ENCODE data around the gene C1orf159.

Gene C1orf159

DNA sequence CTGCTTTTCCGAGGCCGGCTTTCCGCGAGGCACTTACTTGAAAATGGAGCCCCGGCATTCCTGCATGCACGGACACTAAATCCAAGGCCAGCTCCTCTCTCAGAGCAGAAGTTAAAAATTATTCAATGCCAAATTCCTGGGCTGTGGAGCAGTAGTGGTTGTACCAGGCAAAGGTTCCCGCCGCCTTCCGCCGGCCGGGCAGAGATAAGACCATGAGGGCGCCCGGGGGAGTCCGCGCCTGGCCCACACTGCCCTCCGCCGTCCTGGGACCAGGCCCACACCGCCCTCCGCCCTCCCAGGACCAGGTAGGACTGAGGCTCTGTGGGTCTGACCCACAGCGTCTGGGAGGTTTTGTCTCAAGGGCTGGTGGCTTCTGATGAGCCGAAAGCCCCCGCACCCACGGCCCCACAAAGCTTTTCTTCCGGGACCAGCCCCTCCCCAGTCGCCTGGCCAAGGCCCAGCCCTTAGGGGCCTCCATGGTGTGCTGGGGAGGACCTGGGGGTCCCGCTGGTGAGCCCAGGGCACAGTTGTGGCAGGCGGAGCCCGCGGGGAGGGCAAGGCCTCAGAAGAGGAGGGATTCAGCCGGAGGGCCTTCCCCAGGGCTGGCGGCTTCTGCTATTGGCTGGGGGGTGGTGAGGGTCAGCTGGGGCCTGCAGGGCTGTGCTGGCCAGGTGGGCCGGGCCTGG, 12.7 kb upstream of the C1orf159 start:
- Histone ChIP-seq H3K4me2 (ENCODE audit: insufficient read depth, low read length) (no peak overlapping the region), H3K27ac (ENCODE audit: low read length) (no peak overlapping the region), H3K9ac (ENCODE audit: low read depth, low read length) (no peak overlapping the region), H3K36me3 (ENCODE audit: insufficient read depth, low read length) (no peaks in the 10 kb centered on the region), H3K4me1 (ENCODE audit: insufficient read depth, low read length) (no peaks in the 10 kb centered on the region), H3K79me2 (ENCODE audit: insufficient read depth, low read length) (no peaks in the 10 kb centered on the region), H3K27me3 (ENCODE audit: insufficient read depth, low read length, poor library complexity) (no peaks in the 10 kb centered on the region), H3K9me3 (ENCODE audit: insufficient read depth, low read length, severe bottlenecking) (no peaks in the 10 kb centered on the region), H3K4me3 (ENCODE audit: low read depth in 1 of 2, low read length in 2 of 2) (no peak overlapping the region), H2AFZ (ENCODE audit: low read depth, low read length) (no peak overlapping the region), H4K20me1 (ENCODE audit: insufficient read depth, low read length) (peaks cover 10% of the 10 kb centered on the region)
- no peak for ATAC-seq (ENCODE audit: insufficient read depth, low read depth)
- no peak for TF ChIP-seq EZH2 (IDR thresholded peaks at IDR 0.05; ENCODE audit: borderline replicate concordance, low read depth, low read length, severe bottlenecking)
- TF ChIP-seq, protein P1, sequence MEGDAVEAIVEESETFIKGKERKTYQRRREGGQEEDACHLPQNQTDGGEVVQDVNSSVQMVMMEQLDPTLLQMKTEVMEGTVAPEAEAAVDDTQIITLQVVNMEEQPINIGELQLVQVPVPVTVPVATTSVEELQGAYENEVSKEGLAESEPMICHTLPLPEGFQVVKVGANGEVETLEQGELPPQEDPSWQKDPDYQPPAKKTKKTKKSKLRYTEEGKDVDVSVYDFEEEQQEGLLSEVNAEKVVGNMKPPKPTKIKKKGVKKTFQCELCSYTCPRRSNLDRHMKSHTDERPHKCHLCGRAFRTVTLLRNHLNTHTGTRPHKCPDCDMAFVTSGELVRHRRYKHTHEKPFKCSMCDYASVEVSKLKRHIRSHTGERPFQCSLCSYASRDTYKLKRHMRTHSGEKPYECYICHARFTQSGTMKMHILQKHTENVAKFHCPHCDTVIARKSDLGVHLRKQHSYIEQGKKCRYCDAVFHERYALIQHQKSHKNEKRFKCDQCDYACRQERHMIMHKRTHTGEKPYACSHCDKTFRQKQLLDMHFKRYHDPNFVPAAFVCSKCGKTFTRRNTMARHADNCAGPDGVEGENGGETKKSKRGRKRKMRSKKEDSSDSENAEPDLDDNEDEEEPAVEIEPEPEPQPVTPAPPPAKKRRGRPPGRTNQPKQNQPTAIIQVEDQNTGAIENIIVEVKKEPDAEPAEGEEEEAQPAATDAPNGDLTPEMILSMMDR (IDR thresholded peaks at IDR 0.05; ENCODE audit: borderline replicate concordance, extremely low read depth, low read length, poor library complexity, severe bottlenecking) = no peak
- DNase-seq = no peak

DNA sequence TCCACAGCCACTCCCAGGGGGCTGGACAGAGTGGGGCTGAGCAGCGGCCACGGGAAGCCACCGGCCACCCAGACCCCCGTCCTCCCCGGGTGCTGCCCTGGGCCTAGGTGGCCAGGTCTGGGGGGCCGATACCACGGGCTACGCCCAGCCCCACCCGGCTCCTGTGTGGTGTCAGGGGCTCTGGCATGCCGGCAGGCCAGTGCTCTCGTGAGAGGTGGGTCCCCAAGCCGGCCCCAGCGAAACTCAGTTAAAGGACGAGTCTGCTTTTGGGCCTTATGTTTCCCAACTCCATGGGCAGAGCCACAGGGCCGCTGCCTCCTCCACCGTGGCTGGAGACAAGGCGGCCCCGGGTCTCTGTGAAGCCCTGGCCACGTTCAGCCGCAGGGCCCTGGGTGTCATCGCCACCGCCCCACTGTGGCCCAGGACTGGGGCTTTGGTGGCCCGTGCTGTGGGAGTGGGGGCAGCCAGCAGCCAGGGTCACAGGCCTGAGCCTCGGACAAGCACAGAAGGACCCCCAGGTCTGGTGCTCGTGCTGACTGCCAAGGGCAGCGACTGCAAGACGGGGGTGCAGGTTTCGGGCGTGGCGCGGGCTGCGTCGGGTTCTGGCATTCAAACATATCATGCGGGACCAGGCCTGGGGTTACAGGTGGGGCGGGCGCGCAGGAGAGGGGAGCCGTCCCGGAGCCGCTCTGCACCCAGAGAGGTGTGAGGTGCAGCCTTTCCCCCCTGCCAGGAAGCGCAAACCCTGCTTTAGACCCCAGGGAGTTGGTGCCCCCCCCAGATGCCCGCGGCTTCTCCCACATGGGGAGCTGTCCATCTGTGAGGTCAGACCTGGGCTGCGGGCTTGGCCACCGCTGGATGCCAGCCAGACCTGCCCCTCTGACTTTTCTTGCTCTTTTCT, 11.9 kb upstream of the C1orf159 start:
- no peak overlapping the region for H2AFZ ChIP-seq (ENCODE audit: low read depth, low read length)
- H3K27me3 ChIP-seq (ENCODE audit: insufficient read depth, low read length, poor library complexity) = no peaks in the 10 kb centered on the region
- TF ChIP-seq EZH2 (IDR thresholded peaks at IDR 0.05; ENCODE audit: borderline replicate concordance, low read depth, low read length, severe bottlenecking) = no peak
- TF ChIP-seq, protein P1 (IDR thresholded peaks at IDR 0.05; ENCODE audit: borderline replicate concordance, extremely low read depth, low read length, poor library complexity, severe bottlenecking) = no peak
- no peaks in the 10 kb centered on the region for H3K79me2 ChIP-seq (ENCODE audit: insufficient read depth, low read length)
- H3K27ac ChIP-seq (ENCODE audit: low read length) = no peak overlapping the region
- DNase-seq (no peak), ATAC-seq (ENCODE audit: insufficient read depth, low read depth) (no peak)
- peaks cover 15% of the 10 kb centered on the region for H4K20me1 ChIP-seq (ENCODE audit: insufficient read depth, low read length)
- no peak overlapping the region for H3K4me2 ChIP-seq (ENCODE audit: insufficient read depth, low read length)
- H3K9me3 ChIP-seq (ENCODE audit: insufficient read depth, low read length, severe bottlenecking) = no peaks in the 10 kb centered on the region
- no peaks in the 10 kb centered on the region for H3K4me1 ChIP-seq (ENCODE audit: insufficient read depth, low read length)
- H3K36me3 ChIP-seq (ENCODE audit: insufficient read depth, low read length) = no peaks in the 10 kb centered on the region
- H3K4me3 ChIP-seq (ENCODE audit: low read depth in 1 of 2, low read length in 2 of 2) = no peak overlapping the region
- no peak overlapping the region for H3K9ac ChIP-seq (ENCODE audit: low read depth, low read length)

DNA sequence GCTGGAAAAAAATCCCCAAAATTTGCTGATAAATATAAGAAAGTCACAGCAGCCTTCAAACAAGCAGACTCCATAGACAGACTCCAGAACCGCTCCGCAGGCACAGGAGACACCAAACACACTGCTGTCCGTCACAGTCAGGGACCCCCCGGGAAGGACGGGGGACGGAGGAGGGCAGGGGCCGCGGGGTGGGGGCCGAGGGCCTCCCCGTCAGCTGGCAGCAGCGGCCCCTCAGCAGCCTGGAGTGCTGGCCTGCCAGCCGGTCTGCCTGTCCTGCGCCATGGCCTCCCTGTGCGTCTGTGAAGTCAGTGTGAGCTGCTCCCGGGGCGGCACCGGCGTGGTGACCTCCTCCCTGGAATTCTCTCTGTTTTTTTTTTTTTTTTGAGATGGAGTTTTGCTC, 10.1 kb upstream of the C1orf159 start:
- Histone ChIP-seq H3K4me2 (ENCODE audit: insufficient read depth, low read length) (no peak overlapping the region), H3K4me3 (ENCODE audit: low read depth in 1 of 2, low read length in 2 of 2) (no peak overlapping the region), H3K27ac (ENCODE audit: low read length) (no peak overlapping the region), H3K79me2 (ENCODE audit: insufficient read depth, low read length) (no peaks in the 10 kb centered on the region), H3K4me1 (ENCODE audit: insufficient read depth, low read length) (peaks cover 4% of the 10 kb centered on the region; the same call in 1 of the 2 replicates), H3K27me3 (ENCODE audit: insufficient read depth, low read length, poor library complexity) (no peaks in the 10 kb centered on the region), H2AFZ (ENCODE audit: low read depth, low read length) (no peak overlapping the region), H3K9ac (ENCODE audit: low read depth, low read length) (no peak overlapping the region), H4K20me1 (ENCODE audit: insufficient read depth, low read length) (peaks cover 15% of the 10 kb centered on the region), H3K36me3 (ENCODE audit: insufficient read depth, low read length) (no peaks in the 10 kb centered on the region), H3K9me3 (ENCODE audit: insufficient read depth, low read length, severe bottlenecking) (no peaks in the 10 kb centered on the region)
- TF ChIP-seq EZH2 (IDR thresholded peaks at IDR 0.05; ENCODE audit: borderline replicate concordance, low read depth, low read length, severe bottlenecking) = no peak
- TF ChIP-seq, protein P1 (IDR thresholded peaks at IDR 0.05; ENCODE audit: borderline replicate concordance, extremely low read depth, low read length, poor library complexity, severe bottlenecking) = no peak
- ATAC-seq (ENCODE audit: insufficient read depth, low read depth) (no peak), DNase-seq (no peak)

All from DND-41 (cell line).